HepG2 (cell line): Measurements from ENCODE around the gene RNGTT. TPM values are rescaled to one million over a fixed set of nuclear protein-coding genes. Genes with fewer than 3 reads are reported as not detected.

Experiments used
- CHD4 ChIP-seq: fragments of 200-600 bp; sonication (generic); IDR thresholded peaks from 2 replicates; pipeline ENCODE4 v1.7.0; 2017; ENCODE audit warnings: mild to moderate bottlenecking, low read length, borderline replicate concordance
- IRF9 ChIP-seq: sonication (generic); formaldehyde crosslinking; IDR thresholded peaks from 2 replicates; pipeline ENCODE4 v1.8.0; 2022; ENCODE audit warnings: missing genetic modification reagents, mild to moderate bottlenecking, borderline replicate concordance
- MAFG ChIP-seq: sonication (generic); formaldehyde crosslinking; IDR thresholded peaks from 2 replicates; pipeline ENCODE4 v1.5.1; 2020; ENCODE audit warnings: mild to moderate bottlenecking, missing genetic modification reagents
- MAZ ChIP-seq, 2 experiments: sonication (generic) in 1 of 2; formaldehyde crosslinking in 1 of 2; IDR thresholded peaks; 2 replicates each; pipeline versions ENCODE4 v1.5.0 to v1.6.1; 2012 to 2020; ENCODE audit warnings: low read depth in 2 of 2, mild to moderate bottlenecking in 2 of 2, borderline replicate concordance in 1 of 2, improper control_type of control experiment in 1 of 2, low read length in 1 of 2, missing genetic modification reagents in 1 of 2, moderate library complexity in 1 of 2
- REXO4 ChIP-seq: sonication (generic); formaldehyde crosslinking; IDR thresholded peaks from 2 replicates; pipeline ENCODE4 v1.8.0; 2022; ENCODE audit warnings: missing genetic modification reagents, mild to moderate bottlenecking, borderline replicate concordance
- TAF1 ChIP-seq: sonication (generic); formaldehyde crosslinking; IDR thresholded peaks from 2 replicates; pipeline ENCODE4 v1.4.0; 2020; ENCODE audit warnings: missing genetic modification reagents
- ZNF343 ChIP-seq: sonication (generic); formaldehyde crosslinking; IDR thresholded peaks from 2 replicates; pipeline ENCODE4 v1.4.0; 2020; ENCODE audit warnings: mild to moderate bottlenecking, missing genetic modification reagents
- ZNF724P ChIP-seq: sonication (generic); formaldehyde crosslinking; IDR thresholded peaks from 2 replicates; pipeline ENCODE4 v1.8.0; 2022; ENCODE audit warnings: missing genetic modification reagents, borderline replicate concordance
- polyA plus RNA-seq, 8 experiments: library from polyadenylated mRNA; depleted of rRNA in 3 of 8; stranded (reverse) in 7 of 8; unstranded in 1 of 8; fragments of >200 nt; fragmentation: Illumina TruSeq in 4 of 8; extraction: Trizol in 4 of 8; gene quantifications; 2 replicates each; pipeline versions ENCODE4 v1.2.1 to v1.2.3, GENCODE V29; 2011 to 2016; ENCODE audit warnings: low read depth in 4 of 8, missing spikeins in 1 of 8, mixed read lengths in 1 of 8; ENCODE audit not compliant: insufficient read depth in 1 of 8
- total RNA-seq, 5 experiments: library from RNA; depleted of rRNA; stranded (reverse); fragments of >200 nt; fragmentation: Illumina TruSeq; extraction: Trizol; gene quantifications; 2 replicates each; pipeline ENCODE4 v1.2.3, GENCODE V29; 2016; ENCODE audit warnings: low read depth in 1 of 5
- TF ChIP-seq, protein P1 (sequence below): sonication (generic); formaldehyde crosslinking; IDR thresholded peaks from 2 replicates; pipeline ENCODE4 v1.5.0; 2020; ENCODE audit warnings: missing genetic modification reagents
- TF ChIP-seq, protein P2 (sequence below): sonication (generic); formaldehyde crosslinking; IDR thresholded peaks from 2 replicates; pipeline ENCODE4 v1.4.0; 2020; ENCODE audit warnings: missing genetic modification reagents
- TF ChIP-seq, protein P3 (sequence below): IDR thresholded peaks from 2 replicates; pipeline ENCODE4 v1.6.1; 2012; ENCODE audit warnings: low read length, improper control_type of control experiment
- TF ChIP-seq, protein P4 (sequence below): sonication (generic); formaldehyde crosslinking; IDR thresholded peaks from 2 replicates; pipeline ENCODE4 v1.4.0; 2020; ENCODE audit warnings: missing genetic modification reagents, borderline replicate concordance

Gene RNGTT
- total and polyA plus RNA-seq, 2 of the 13 experiments (the other 11 are each of a cell fraction or from before 2014, with no cell fraction given), result 6.0 to 22.6 TPM

DNA sequence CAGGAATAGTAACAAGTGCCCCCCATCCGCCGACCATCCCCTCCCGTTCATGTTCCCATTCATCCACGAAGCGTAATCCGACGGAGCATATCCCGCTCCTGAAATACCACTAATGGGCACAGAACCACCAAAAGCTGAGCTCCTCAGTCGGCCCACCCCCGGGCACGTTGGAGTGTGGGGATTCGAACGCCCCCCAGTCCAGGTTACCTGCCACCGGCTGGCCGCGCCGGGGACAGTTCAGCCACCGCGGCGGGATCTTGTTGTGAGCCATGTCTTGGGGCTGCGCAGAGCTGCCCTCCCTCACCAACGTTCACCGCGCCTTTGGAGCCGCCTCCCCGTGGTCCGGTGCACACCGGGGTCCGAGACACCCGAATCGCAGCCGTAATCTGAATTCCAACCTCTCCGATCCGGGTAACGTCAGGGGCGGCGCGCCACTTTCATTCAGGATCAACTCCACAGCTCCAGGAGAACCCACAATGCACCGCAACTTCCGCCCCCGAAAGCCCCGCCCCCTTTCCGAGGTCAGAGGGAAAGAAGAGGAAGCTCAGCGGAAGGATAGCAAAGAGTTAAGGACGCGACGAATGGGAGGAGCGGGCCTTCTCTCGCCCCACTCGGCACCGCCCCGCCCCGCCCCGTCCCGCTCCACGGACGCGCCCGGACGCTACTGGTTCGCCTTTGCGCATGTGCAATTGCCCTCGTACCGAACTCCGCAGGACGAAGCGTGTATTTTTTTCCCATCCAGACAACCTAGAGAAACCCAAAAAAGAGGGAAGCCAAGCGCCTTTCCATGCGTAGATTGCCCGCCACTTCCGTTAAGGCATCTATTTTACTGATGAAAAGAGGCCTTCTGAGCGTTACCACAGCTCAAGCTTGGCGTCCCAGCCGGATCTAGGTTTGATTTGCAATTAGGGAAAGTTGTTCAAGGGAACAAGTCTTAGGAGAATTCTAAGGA lies at the start of gene RNGTT (continued):
- TF ChIP-seq MAZ (IDR thresholded peaks at IDR 0.05; ENCODE audit: borderline replicate concordance, low read depth, low read length) (peak; percentile 81; the same call in 1 of the 2 replicates), MAZ (CRISPR knock-in tag; IDR thresholded peaks at IDR 0.05; ENCODE audit: low read depth) (peak; percentile 41), REXO4 (CRISPR knock-in tag) (no peak), IRF9 (peak; percentile 24; the same call in 1 of the 2 replicates), ZNF343 (CRISPR knock-in tag) (no peak), ZNF724P (no peak), TAF1 (CRISPR knock-in tag) (peak; percentile 67), CHD4 (no peak), MAFG (CRISPR knock-in tag) (no peak)
- TF ChIP-seq, protein P1, sequence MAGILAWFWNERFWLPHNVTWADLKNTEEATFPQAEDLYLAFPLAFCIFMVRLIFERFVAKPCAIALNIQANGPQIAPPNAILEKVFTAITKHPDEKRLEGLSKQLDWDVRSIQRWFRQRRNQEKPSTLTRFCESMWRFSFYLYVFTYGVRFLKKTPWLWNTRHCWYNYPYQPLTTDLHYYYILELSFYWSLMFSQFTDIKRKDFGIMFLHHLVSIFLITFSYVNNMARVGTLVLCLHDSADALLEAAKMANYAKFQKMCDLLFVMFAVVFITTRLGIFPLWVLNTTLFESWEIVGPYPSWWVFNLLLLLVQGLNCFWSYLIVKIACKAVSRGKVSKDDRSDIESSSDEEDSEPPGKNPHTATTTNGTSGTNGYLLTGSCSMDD (CRISPR knock-in tag), result no peak
- TF ChIP-seq, protein P2, sequence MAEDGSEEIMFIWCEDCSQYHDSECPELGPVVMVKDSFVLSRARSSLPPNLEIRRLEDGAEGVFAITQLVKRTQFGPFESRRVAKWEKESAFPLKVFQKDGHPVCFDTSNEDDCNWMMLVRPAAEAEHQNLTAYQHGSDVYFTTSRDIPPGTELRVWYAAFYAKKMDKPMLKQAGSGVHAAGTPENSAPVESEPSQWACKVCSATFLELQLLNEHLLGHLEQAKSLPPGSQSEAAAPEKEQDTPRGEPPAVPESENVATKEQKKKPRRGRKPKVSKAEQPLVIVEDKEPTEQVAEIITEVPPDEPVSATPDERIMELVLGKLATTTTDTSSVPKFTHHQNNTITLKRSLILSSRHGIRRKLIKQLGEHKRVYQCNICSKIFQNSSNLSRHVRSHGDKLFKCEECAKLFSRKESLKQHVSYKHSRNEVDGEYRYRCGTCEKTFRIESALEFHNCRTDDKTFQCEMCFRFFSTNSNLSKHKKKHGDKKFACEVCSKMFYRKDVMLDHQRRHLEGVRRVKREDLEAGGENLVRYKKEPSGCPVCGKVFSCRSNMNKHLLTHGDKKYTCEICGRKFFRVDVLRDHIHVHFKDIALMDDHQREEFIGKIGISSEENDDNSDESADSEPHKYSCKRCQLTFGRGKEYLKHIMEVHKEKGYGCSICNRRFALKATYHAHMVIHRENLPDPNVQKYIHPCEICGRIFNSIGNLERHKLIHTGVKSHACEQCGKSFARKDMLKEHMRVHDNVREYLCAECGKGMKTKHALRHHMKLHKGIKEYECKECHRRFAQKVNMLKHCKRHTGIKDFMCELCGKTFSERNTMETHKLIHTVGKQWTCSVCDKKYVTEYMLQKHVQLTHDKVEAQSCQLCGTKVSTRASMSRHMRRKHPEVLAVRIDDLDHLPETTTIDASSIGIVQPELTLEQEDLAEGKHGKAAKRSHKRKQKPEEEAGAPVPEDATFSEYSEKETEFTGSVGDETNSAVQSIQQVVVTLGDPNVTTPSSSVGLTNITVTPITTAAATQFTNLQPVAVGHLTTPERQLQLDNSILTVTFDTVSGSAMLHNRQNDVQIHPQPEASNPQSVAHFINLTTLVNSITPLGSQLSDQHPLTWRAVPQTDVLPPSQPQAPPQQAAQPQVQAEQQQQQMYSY (CRISPR knock-in tag), result 0 out of 2 replicates have a peak, but pooled peaks have one; percentile 14
- TF ChIP-seq, protein P3, sequence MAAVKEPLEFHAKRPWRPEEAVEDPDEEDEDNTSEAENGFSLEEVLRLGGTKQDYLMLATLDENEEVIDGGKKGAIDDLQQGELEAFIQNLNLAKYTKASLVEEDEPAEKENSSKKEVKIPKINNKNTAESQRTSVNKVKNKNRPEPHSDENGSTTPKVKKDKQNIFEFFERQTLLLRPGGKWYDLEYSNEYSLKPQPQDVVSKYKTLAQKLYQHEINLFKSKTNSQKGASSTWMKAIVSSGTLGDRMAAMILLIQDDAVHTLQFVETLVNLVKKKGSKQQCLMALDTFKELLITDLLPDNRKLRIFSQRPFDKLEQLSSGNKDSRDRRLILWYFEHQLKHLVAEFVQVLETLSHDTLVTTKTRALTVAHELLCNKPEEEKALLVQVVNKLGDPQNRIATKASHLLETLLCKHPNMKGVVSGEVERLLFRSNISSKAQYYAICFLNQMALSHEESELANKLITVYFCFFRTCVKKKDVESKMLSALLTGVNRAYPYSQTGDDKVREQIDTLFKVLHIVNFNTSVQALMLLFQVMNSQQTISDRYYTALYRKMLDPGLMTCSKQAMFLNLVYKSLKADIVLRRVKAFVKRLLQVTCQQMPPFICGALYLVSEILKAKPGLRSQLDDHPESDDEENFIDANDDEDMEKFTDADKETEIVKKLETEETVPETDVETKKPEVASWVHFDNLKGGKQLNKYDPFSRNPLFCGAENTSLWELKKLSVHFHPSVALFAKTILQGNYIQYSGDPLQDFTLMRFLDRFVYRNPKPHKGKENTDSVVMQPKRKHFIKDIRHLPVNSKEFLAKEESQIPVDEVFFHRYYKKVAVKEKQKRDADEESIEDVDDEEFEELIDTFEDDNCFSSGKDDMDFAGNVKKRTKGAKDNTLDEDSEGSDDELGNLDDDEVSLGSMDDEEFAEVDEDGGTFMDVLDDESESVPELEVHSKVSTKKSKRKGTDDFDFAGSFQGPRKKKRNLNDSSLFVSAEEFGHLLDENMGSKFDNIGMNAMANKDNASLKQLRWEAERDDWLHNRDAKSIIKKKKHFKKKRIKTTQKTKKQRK, result no peak
- TF ChIP-seq, protein P4, sequence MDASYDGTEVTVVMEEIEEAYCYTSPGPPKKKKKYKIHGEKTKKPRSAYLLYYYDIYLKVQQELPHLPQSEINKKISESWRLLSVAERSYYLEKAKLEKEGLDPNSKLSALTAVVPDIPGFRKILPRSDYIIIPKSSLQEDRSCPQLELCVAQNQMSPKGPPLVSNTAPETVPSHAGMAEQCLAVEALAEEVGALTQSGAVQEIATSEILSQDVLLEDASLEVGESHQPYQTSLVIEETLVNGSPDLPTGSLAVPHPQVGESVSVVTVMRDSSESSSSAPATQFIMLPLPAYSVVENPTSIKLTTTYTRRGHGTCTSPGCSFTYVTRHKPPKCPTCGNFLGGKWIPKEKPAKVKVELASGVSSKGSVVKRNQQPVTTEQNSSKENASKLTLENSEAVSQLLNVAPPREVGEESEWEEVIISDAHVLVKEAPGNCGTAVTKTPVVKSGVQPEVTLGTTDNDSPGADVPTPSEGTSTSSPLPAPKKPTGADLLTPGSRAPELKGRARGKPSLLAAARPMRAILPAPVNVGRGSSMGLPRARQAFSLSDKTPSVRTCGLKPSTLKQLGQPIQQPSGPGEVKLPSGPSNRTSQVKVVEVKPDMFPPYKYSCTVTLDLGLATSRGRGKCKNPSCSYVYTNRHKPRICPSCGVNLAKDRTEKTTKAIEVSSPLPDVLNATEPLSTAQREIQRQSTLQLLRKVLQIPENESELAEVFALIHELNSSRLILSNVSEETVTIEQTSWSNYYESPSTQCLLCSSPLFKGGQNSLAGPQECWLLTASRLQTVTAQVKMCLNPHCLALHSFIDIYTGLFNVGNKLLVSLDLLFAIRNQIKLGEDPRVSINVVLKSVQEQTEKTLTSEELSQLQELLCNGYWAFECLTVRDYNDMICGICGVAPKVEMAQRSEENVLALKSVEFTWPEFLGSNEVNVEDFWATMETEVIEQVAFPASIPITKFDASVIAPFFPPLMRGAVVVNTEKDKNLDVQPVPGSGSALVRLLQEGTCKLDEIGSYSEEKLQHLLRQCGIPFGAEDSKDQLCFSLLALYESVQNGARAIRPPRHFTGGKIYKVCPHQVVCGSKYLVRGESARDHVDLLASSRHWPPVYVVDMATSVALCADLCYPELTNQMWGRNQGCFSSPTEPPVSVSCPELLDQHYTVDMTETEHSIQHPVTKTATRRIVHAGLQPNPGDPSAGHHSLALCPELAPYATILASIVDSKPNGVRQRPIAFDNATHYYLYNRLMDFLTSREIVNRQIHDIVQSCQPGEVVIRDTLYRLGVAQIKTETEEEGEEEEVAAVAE (CRISPR knock-in tag), result 0 out of 2 replicates have a peak, but pooled peaks have one; percentile 16
